Transverse colon (tissue), 3 donors: ENCODE results near the gene PLEKHG1.

ENCODE experiments used
- EP300 ChIP-seq: sonication (generic); formaldehyde crosslinking; IDR thresholded peaks from one replicate; pipeline ENCODE4 v1.6.1; 2017; ENCODE audit warnings: antibody characterized with exemption, low read depth
- TF ChIP-seq, protein P1 (sequence below), 5 experiments: fragments of 200-600 bp in 3 of 5; fragments of 450-650 bp in 2 of 5; sonication (generic) in 3 of 5; IDR thresholded peaks; 1 replicate in 2 of 5; 2 replicates in 3 of 5; pipeline ENCODE4 v1.5.1; 2016 to 2017; ENCODE audit warnings: antibody characterized with exemption in 5 of 5, inconsistent platforms in 3 of 5, mild to moderate bottlenecking in 2 of 5, moderate library complexity in 1 of 5

DNA sequence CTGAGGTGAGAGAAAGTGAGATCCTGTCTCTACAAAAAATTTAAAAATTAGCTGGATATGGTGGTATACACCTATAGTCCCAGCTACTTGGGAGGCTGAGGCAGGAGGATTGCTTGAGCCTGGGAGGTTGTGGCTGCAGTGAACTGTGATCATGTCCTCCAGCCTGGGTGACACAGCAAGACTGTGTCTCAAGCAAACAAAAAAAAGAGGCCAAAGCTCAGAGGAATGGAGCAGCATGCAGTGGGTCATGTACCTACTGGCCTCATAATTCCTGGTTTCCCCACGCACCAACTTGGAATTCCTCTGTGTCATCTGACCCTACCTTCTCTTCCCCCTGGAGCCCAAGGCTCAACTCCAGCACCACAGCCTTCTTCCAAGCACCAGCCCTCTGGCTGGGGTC is 15.1 kb upstream of the PLEKHG1 start:
- no peak for TF ChIP-seq EP300
- TF ChIP-seq, protein P1, sequence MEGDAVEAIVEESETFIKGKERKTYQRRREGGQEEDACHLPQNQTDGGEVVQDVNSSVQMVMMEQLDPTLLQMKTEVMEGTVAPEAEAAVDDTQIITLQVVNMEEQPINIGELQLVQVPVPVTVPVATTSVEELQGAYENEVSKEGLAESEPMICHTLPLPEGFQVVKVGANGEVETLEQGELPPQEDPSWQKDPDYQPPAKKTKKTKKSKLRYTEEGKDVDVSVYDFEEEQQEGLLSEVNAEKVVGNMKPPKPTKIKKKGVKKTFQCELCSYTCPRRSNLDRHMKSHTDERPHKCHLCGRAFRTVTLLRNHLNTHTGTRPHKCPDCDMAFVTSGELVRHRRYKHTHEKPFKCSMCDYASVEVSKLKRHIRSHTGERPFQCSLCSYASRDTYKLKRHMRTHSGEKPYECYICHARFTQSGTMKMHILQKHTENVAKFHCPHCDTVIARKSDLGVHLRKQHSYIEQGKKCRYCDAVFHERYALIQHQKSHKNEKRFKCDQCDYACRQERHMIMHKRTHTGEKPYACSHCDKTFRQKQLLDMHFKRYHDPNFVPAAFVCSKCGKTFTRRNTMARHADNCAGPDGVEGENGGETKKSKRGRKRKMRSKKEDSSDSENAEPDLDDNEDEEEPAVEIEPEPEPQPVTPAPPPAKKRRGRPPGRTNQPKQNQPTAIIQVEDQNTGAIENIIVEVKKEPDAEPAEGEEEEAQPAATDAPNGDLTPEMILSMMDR (IDR thresholded peaks at IDR 0.05): no peak
